SJCRH30 (cell line): ENCODE data around the gene TNS3. TPM values are rescaled to one million over a fixed set of nuclear protein-coding genes. Genes with fewer than 3 reads are reported as not detected.

Source experiments
- DNase-seq, 2 experiments: peaks; one replicate each; pipeline ENCODE4 v3.0.0-alpha.2; 2015 to 2020
- H3K27ac ChIP-seq: fragments of 250-450 bp; sonication (Bioruptor Pico); 2 replicates; pipeline ENCODE4 v1.5.1; 2020; ENCODE audit warnings: mild to moderate bottlenecking, moderate library complexity
- H3K27me3 ChIP-seq: fragments of 250-450 bp; sonication (Bioruptor Pico); 2 replicates; pipeline ENCODE4 v1.5.1; 2020; ENCODE audit warnings: mild to moderate bottlenecking, moderate library complexity
- H3K36me3 ChIP-seq: fragments of 250-450 bp; sonication (Bioruptor Pico); 2 replicates; pipeline ENCODE4 v1.5.1; 2020; ENCODE audit warnings: mild to moderate bottlenecking, moderate library complexity
- H3K4me1 ChIP-seq: fragments of 250-450 bp; sonication (Bioruptor Pico); 2 replicates; pipeline ENCODE4 v1.5.1; 2020; ENCODE audit warnings: mild to moderate bottlenecking, moderate library complexity
- H3K4me3 ChIP-seq: fragments of 250-450 bp; sonication (Bioruptor Pico); 2 replicates; pipeline ENCODE4 v1.5.1; 2020; ENCODE audit warnings: mild to moderate bottlenecking, moderate library complexity
- H3K9me3 ChIP-seq: fragments of 250-450 bp; sonication (Bioruptor Pico); replicated peaks from 2 replicates; pipeline ENCODE4 v1.5.1; 2020; ENCODE audit warnings: mild to moderate bottlenecking, moderate library complexity
- total RNA-seq: library from RNA; depleted of rRNA; stranded (reverse); fragments of >200 nt; shearing (Covaris generic); gene quantifications from 2 replicates; pipeline ENCODE4 v1.2.3, GENCODE V29; 2014

The TNS3 gene
- total RNA-seq, 1 experiment from 2014 or later: 65.1 TPM

DNA sequence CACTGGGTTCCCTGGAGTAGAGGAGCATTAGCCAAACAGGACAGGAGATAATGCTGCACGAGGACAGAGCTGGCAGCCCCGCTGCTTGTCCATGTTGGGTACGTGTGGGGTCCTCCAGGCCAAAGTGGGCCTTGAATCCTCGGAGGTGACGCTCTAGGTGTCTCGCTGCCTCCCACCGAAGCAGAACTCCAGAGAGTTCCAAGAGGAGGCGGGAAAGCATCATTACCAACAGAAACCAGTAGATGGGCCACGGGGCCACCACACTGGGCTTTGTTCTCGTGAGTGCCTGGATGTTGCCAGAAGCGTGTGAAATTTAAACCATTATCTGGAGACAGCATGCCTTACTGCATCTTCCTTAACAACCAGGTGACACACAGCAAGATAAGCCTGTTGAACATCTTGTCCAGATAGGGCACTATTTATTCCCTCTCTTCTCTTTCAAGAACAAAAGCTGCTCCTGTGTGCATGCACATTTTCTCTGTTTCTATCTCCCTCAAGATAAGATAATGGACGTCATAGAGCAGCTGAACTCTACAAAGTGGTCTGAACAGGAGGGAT is 56.8 kb downstream of the TNS3 start:
- Histone ChIP-seq H3K27me3 (no peaks in the 10 kb centered on the region), H3K9me3 (0 out of 2 replicates have a peak, but pooled peaks cover 8% of the 10 kb centered on the region), H3K36me3 (peaks cover 19% of the 10 kb centered on the region), H3K4me3 (no peak overlapping the region), H3K4me1 (no peaks in the 10 kb centered on the region), H3K27ac (no peak overlapping the region)
- no peak for DNase-seq

DNA sequence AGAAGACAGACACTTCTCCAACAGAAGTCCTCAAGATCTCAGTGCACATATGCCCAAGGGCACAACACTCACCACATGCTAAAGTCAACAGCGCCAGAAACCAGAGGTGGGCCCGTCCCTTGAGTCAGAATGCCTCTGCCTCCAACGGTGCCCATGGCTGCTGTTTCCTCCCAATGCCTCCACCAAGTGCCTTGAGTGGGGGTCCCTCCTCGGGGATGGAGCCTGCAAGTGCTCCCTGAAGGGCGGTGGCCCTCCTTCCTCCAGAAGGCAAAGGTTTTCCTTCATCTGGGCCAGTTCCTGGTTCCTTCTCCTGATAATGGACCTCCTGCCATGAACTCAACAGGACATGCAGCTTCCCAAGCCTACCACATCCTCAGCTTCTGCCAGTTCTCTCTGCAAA is 58.5 kb downstream of the TNS3 start:
- peaks cover 6% of the 10 kb centered on the region for H3K36me3 ChIP-seq
- no peak overlapping the region for H3K27ac ChIP-seq
- no peaks in the 10 kb centered on the region for H3K9me3 ChIP-seq
- no peaks in the 10 kb centered on the region for H3K4me1 ChIP-seq
- no peak overlapping the region for H3K4me3 ChIP-seq
- no peak for DNase-seq
- H3K27me3 ChIP-seq: no peaks in the 10 kb centered on the region

- DNase-seq: no peak
- Histone ChIP-seq H3K27ac (no peak overlapping the region), H3K9me3 (no peaks in the 10 kb centered on the region), H3K27me3 (no peaks in the 10 kb centered on the region), H3K4me3 (no peak overlapping the region), H3K36me3 (peaks cover 6% of the 10 kb centered on the region; the same call in 1 of the 2 replicates), H3K4me1 (no peaks in the 10 kb centered on the region)
Observed at GRCh38 chr7:47521816-47522561, 59.9 kb downstream of the TNS3 start.

- Histone ChIP-seq H3K27ac (no peak overlapping the region), H3K36me3 (peaks cover 6% of the 10 kb centered on the region; the same call in 1 of the 2 replicates), H3K4me1 (no peaks in the 10 kb centered on the region), H3K9me3 (no peaks in the 10 kb centered on the region), H3K4me3 (no peak overlapping the region), H3K27me3 (no peaks in the 10 kb centered on the region)
- DNase-seq: no peak
Observed at GRCh38 chr7:47521011-47521795, 60.7 kb downstream of the TNS3 start.

DNA sequence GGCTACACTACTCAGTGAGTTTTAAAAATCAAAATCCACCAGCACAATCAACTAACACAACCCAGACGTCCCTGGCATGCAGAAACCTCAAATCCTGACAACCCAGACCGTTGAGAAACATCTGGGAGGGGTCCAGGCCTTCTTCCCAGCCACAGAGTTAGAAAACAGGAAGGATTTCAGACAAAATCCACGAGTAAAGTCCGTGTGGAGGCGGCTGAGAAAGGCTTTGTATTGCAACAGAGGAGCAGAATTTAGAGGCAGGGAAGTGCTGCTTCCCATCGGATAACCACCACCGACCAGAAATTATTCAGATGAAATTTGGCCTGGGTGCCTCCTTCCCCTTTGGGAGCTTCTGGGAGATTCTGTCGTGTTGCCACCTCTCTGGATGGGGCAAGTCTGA is 61.5 kb downstream of the TNS3 start:
- H3K27me3 ChIP-seq: no peaks in the 10 kb centered on the region
- no peak overlapping the region for H3K4me3 ChIP-seq
- H3K27ac ChIP-seq: no peak overlapping the region
- no peak for DNase-seq
- peaks cover 7% of the 10 kb centered on the region for H3K36me3 ChIP-seq
- no peaks in the 10 kb centered on the region for H3K9me3 ChIP-seq
- H3K4me1 ChIP-seq: no peaks in the 10 kb centered on the region

DNA sequence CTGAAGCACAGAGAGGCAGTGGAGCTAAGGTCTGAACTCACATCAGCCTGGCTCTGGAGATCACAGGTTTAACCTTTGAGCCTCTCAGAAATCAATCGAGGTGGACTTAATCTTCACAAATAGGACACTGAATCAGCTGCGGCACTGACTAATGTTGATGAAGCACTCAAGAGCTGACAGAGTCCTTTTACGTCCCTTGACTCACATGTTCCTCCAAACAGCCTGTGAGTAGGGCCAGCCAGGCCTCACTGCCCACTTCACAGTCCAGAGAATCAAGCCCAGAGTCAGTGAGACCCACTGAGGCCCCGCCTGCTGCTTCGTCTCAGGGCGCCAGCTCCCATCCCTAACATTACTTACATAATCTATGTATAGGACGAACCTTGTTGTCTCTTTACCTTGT is 63.1 kb downstream of the TNS3 start:
- Histone ChIP-seq H3K36me3 (peaks cover 7% of the 10 kb centered on the region; the same call in 1 of the 2 replicates), H3K27me3 (no peaks in the 10 kb centered on the region), H3K9me3 (no peaks in the 10 kb centered on the region), H3K27ac (no peak overlapping the region), H3K4me3 (no peak overlapping the region), H3K4me1 (peaks cover 7% of the 10 kb centered on the region; the same call in 1 of the 2 replicates)
- no peak for DNase-seq

DNA sequence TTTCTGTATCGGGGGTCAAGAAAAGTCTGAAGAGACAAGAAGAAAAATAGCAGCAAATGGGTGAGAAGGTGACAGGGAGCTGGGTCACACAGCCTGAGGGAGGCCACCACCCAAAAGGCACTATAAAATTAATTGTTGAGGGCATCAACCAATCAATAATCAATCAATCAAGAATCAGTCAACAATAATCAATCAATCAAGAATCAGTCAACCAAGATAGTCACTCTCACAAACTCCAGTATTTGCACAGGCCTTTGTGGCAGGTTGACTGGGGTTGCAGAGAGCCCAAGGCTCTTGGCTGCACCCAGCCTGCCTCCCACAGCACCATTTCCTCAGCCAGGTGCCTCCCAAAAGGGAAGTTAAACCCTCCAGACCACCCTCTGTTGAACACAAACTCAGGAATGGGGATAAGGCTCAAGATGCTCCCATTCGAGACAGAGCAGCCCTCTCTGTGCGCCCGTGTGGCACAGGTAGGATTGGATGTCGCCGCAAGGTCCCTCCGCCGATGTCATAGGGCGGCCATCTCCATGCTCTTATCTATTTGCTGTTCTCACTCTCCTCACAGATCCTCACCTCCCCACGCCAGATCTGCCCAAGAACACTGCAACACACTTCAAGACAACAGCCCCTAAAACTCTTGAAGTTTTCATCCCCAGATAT is 64.0 kb downstream of the TNS3 start:
- Histone ChIP-seq H3K27ac (no peak overlapping the region), H3K27me3 (no peaks in the 10 kb centered on the region), H3K36me3 (peaks cover 3% of the 10 kb centered on the region; the same call in 1 of the 2 replicates), H3K4me1 (peaks cover 12% of the 10 kb centered on the region), H3K9me3 (no peaks in the 10 kb centered on the region), H3K4me3 (no peak overlapping the region)
- DNase-seq: no peak

GRCh38 chr7:47516985-47517600 is 64.8 kb downstream of the TNS3 start:
- Histone ChIP-seq H3K4me1 (peaks cover 12% of the 10 kb centered on the region), H3K9me3 (no peaks in the 10 kb centered on the region), H3K36me3 (peaks cover 3% of the 10 kb centered on the region; the same call in 1 of the 2 replicates), H3K4me3 (no peak overlapping the region), H3K27me3 (no peaks in the 10 kb centered on the region), H3K27ac (no peak overlapping the region)
- no peak for DNase-seq

GRCh38 chr7:47516386-47516785 is 65.5 kb downstream of the TNS3 start:
- no peak for DNase-seq
- H3K9me3 ChIP-seq: no peaks in the 10 kb centered on the region
- peaks cover 3% of the 10 kb centered on the region; the same call in 1 of the 2 replicates for H3K36me3 ChIP-seq
- H3K4me3 ChIP-seq: no peak overlapping the region
- peaks cover 12% of the 10 kb centered on the region for H3K4me1 ChIP-seq
- H3K27me3 ChIP-seq: no peaks in the 10 kb centered on the region
- H3K27ac ChIP-seq: no peak overlapping the region

- Histone ChIP-seq H3K4me1 (peaks cover 12% of the 10 kb centered on the region), H3K36me3 (peaks cover 3% of the 10 kb centered on the region; the same call in 1 of the 2 replicates), H3K9me3 (no peaks in the 10 kb centered on the region), H3K27ac (no peak overlapping the region), H3K27me3 (no peaks in the 10 kb centered on the region), H3K4me3 (no peak overlapping the region)
- no peak for DNase-seq
Observed at GRCh38 chr7:47515305-47515834, 66.5 kb downstream of the TNS3 start.

GRCh38 chr7:47514818-47515217 is 67.1 kb downstream of the TNS3 start:
- DNase-seq: no peak
- Histone ChIP-seq H3K27me3 (no peaks in the 10 kb centered on the region), H3K4me3 (no peak overlapping the region), H3K36me3 (peaks cover 3% of the 10 kb centered on the region; the same call in 1 of the 2 replicates), H3K27ac (no peak overlapping the region), H3K9me3 (no peaks in the 10 kb centered on the region), H3K4me1 (peaks cover 12% of the 10 kb centered on the region)

- H3K36me3 ChIP-seq: peaks cover 3% of the 10 kb centered on the region; the same call in 1 of the 2 replicates
- H3K27ac ChIP-seq: peak overlapping the region; percentile 27; the same call in 1 of the 2 replicates
- no peak for DNase-seq
- no peaks in the 10 kb centered on the region for H3K9me3 ChIP-seq
- peaks cover 12% of the 10 kb centered on the region for H3K4me1 ChIP-seq
- no peaks in the 10 kb centered on the region for H3K27me3 ChIP-seq
- no peak overlapping the region for H3K4me3 ChIP-seq
Observed at GRCh38 chr7:47514367-47514766, 67.5 kb downstream of the TNS3 start.

DNA sequence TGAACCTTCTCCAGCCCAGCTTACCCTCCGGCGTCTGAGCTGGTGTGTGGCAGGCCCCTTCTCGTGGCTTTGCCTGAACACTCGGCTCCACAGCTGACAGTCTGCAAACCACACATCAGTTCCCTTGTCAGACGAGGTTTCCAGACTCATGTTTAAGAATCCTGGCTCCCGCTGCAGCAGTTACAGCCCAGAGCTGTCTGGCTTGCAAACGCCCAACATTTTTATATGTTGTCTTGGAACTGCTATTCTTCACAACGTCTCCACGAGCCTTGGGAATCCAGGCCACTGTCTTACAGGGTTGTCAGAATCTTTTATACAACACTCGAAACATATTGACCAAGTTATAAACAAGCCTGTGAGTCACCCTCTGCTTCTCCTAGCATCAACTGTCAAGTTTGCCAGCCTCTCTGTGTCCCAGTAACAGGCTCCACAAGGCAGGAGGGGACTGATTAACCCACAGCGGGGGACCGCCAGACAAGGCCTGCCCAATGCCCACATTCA is 68.1 kb downstream of the TNS3 start:
- Histone ChIP-seq H3K4me3 (no peak overlapping the region), H3K27me3 (no peaks in the 10 kb centered on the region), H3K9me3 (no peaks in the 10 kb centered on the region), H3K4me1 (peaks cover 15% of the 10 kb centered on the region), H3K27ac (peak overlapping the region; percentile 27), H3K36me3 (peaks cover 3% of the 10 kb centered on the region; the same call in 1 of the 2 replicates)
- DNase-seq: peak; percentile 82 to 86
